Fibroblast of lung (primary cell): Measurements from ENCODE around the gene THRB. TPM values are rescaled to one million over a fixed set of nuclear protein-coding genes. Genes with fewer than 3 reads are reported as not detected.
A peak's percentile ranks its signal among the peaks of the same experiment; 100 is the strongest.

Experiments used
- DNase-seq, 2 donors: peaks; one replicate each; pipeline versions ENCODE4 v3.0.0 to v3.0.0-alpha.2; 2010; ENCODE audit warnings: low read depth in 2 of 2
- H2AFZ ChIP-seq: 2 replicates; pipeline ENCODE4 v1.5.1; 2012; ENCODE audit warnings: low read length, control low read depth, inconsistent platforms
- H3K27ac ChIP-seq: 2 replicates; pipeline ENCODE4 v1.5.1; 2011; ENCODE audit warnings: low read length, control low read depth; ENCODE audit not compliant: insufficient read depth
- H3K27me3 ChIP-seq: 2 replicates; pipeline ENCODE4 v1.5.1; 2011; ENCODE audit warnings: mild to moderate bottlenecking, low read length; ENCODE audit not compliant: control insufficient read depth, insufficient read depth
- H3K36me3 ChIP-seq: 2 replicates; pipeline ENCODE4 v1.5.1; 2011; ENCODE audit warnings: low read length; ENCODE audit not compliant: control insufficient read depth, insufficient read depth
- H3K4me1 ChIP-seq: 2 replicates; pipeline ENCODE4 v1.5.1; 2011; ENCODE audit warnings: low read length; ENCODE audit not compliant: control insufficient read depth, insufficient read depth; ENCODE audit errors: extremely low read depth
- H3K4me2 ChIP-seq: 2 replicates; pipeline ENCODE4 v1.5.1; 2011; ENCODE audit warnings: low read length, control low read depth; ENCODE audit not compliant: insufficient read depth; ENCODE audit errors: extremely low read depth
- H3K4me3 ChIP-seq, 4 experiments: fragments of 200-600 bp in 1 of 4; sonication (generic) in 1 of 4; replicated peaks in 1 of 4; 2 replicates each; pipeline ENCODE4 v1.5.1; 2011 to 2016; ENCODE audit warnings: low read length in 4 of 4, low read depth in 3 of 4, mild to moderate bottlenecking in 3 of 4, control low read depth in 2 of 4, inconsistent platforms in 1 of 4, mixed read lengths in 1 of 4; ENCODE audit not compliant: insufficient read depth in 1 of 4; ENCODE audit errors: control extremely low read depth in 1 of 4
- H3K79me2 ChIP-seq: 2 replicates; pipeline ENCODE4 v1.5.1; 2012; ENCODE audit warnings: mild to moderate bottlenecking, low read length, inconsistent platforms; ENCODE audit not compliant: control insufficient read depth, insufficient read depth
- H3K9ac ChIP-seq: 2 replicates; pipeline ENCODE4 v1.5.1; 2011; ENCODE audit warnings: mild to moderate bottlenecking, low read length, control low read depth; ENCODE audit not compliant: insufficient read depth
- H3K9me3 ChIP-seq: 2 replicates; pipeline ENCODE4 v1.5.1; 2012; ENCODE audit warnings: low read depth, low read length; ENCODE audit not compliant: control insufficient read depth, insufficient read depth
- H4K20me1 ChIP-seq: 2 replicates; pipeline ENCODE4 v1.5.1; 2011; ENCODE audit warnings: low read length; ENCODE audit not compliant: control insufficient read depth, insufficient read depth; ENCODE audit errors: extremely low read depth
- EZH2 ChIP-seq: IDR thresholded peaks from 2 replicates; pipeline ENCODE4 v1.5.1; 2012; ENCODE audit warnings: low read length, control low read depth, mild to moderate bottlenecking; ENCODE audit errors: missing control alignments
- polyA plus RNA-seq, 2 donors: library from polyadenylated mRNA; depleted of rRNA in 1 of 2; stranded (reverse) in 1 of 2; unstranded in 1 of 2; fragments of >200 nt; gene quantifications; 2 replicates each; pipeline ENCODE4 v1.2.1, GENCODE V29; 2011 to 2012; ENCODE audit warnings: missing spikeins in 1 of 2
- total RNA-seq: library from RNA; depleted of rRNA; stranded (reverse); fragments of >200 nt; gene quantifications from 2 replicates; pipeline ENCODE4 v1.2.1, GENCODE V29; 2014
- TF ChIP-seq, protein P1 (sequence below), 2 donors: IDR thresholded peaks in 1 of 2; conservative IDR thresholded peaks in 1 of 2; 1 replicate in 1 of 2; 2 replicates in 1 of 2; pipeline ENCODE4 v1.5.1; 2011 to 2012; ENCODE audit warnings: low read length in 2 of 2, control low read depth in 1 of 2, inconsistent platforms in 1 of 2, low read depth in 1 of 2, mild to moderate bottlenecking in 1 of 2

Gene THRB
- total and polyA plus RNA-seq, 2 donors (not counting 1 experiment from before 2014, with no cell fraction given), result 4.2 to 7.4 TPM

DNA sequence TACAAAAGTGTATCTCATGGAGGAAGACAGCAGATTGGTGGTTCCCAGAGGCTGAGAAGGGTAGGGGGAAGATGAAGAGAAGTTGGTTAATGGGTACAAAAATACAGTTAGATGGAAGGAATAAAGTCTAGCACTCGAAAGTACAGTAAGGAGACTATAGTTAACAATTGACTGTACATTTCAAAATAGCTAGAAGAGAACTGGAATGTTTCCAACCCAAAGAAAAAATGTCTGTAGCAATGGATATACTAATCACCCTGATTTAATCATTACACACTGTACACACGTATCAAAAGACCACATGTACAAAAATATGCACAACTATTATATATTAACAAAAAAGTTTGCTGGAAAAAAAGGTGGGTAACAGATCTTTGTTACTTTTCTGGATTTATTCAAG, 57.3 kb downstream of the THRB start:
- no peak overlapping the region for H3K4me2 ChIP-seq
- no peak for DNase-seq
- no peaks in the 10 kb centered on the region for H3K79me2 ChIP-seq
- H2AFZ ChIP-seq, result no peak overlapping the region
- no peaks in the 10 kb centered on the region for H3K27me3 ChIP-seq
- H3K4me1 ChIP-seq, result no peaks in the 10 kb centered on the region
- TF ChIP-seq EZH2, result no peak
- TF ChIP-seq, protein P1, sequence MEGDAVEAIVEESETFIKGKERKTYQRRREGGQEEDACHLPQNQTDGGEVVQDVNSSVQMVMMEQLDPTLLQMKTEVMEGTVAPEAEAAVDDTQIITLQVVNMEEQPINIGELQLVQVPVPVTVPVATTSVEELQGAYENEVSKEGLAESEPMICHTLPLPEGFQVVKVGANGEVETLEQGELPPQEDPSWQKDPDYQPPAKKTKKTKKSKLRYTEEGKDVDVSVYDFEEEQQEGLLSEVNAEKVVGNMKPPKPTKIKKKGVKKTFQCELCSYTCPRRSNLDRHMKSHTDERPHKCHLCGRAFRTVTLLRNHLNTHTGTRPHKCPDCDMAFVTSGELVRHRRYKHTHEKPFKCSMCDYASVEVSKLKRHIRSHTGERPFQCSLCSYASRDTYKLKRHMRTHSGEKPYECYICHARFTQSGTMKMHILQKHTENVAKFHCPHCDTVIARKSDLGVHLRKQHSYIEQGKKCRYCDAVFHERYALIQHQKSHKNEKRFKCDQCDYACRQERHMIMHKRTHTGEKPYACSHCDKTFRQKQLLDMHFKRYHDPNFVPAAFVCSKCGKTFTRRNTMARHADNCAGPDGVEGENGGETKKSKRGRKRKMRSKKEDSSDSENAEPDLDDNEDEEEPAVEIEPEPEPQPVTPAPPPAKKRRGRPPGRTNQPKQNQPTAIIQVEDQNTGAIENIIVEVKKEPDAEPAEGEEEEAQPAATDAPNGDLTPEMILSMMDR (conservative IDR thresholded peaks at IDR 0.05 in 1 of 2, IDR thresholded peaks at IDR 0.05 in 1 of 2; ENCODE audit: low read depth in 1 of 2, low read length in 2 of 2), result no peak
- H3K9me3 ChIP-seq, result no peaks in the 10 kb centered on the region
- H3K36me3 ChIP-seq, result no peaks in the 10 kb centered on the region
- no peaks in the 10 kb centered on the region for H4K20me1 ChIP-seq
- H3K9ac ChIP-seq, result no peak overlapping the region
- no peak overlapping the region for H3K27ac ChIP-seq
- H3K4me3 ChIP-seq, result no peak overlapping the region

DNA sequence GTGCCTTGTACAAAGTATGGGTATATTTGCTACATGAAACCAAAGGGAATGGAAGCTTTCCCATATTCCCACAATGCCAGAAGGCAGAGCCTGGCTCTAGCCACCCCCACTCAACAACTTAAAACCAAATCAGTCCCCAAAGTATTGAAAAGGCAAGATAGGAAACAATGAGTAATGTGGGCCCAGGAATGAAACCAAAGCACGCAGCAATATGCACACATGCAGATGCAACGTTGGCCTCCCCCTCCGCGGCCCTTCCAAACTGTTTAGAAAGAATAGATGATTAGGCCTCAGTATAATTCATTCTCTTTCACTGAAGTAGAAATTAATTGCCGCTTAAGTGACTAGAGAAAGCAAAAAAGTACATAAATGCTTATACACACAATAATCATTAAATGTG, 59.1 kb downstream of the THRB start:
- Histone ChIP-seq H2AFZ (no peak overlapping the region), H3K36me3 (no peaks in the 10 kb centered on the region), H3K9me3 (no peaks in the 10 kb centered on the region), H3K9ac (no peak overlapping the region), H3K27ac (no peak overlapping the region), H3K27me3 (no peaks in the 10 kb centered on the region), H3K4me2 (no peak overlapping the region), H3K79me2 (no peaks in the 10 kb centered on the region), H3K4me3 (no peak overlapping the region), H3K4me1 (no peaks in the 10 kb centered on the region), H4K20me1 (no peaks in the 10 kb centered on the region)
- no peak for TF ChIP-seq EZH2
- TF ChIP-seq, protein P1 (conservative IDR thresholded peaks at IDR 0.05 in 1 of 2, IDR thresholded peaks at IDR 0.05 in 1 of 2; ENCODE audit: low read depth in 1 of 2, low read length in 2 of 2), result no peak
- peak in 1 of 2 donors; percentile 1 for DNase-seq

DNA sequence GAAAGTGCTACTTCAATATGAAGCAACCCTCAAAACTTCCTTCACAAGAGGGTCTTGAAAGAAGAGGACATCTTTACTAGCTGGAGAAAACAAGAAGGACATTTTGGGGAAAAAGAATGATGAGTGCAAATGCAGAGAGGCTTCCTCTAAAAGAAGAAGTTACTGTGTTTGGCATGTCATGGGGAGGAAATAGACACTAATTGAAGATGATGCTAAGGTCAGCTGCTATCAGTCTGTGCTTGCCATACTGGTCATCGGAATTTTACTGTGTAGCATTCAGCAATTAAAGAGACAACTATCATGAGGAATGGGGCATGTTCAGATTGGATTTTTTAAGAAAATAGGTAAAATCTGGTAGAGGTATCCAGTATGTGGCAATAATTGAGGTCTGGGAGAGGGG, 60.0 kb downstream of the THRB start:
- Histone ChIP-seq H3K9me3 (no peaks in the 10 kb centered on the region), H2AFZ (no peak overlapping the region), H3K4me1 (no peaks in the 10 kb centered on the region), H3K4me2 (no peak overlapping the region), H3K27me3 (no peaks in the 10 kb centered on the region), H3K27ac (no peak overlapping the region), H3K79me2 (no peaks in the 10 kb centered on the region), H3K4me3 (no peak overlapping the region), H3K9ac (no peak overlapping the region), H3K36me3 (no peaks in the 10 kb centered on the region), H4K20me1 (no peaks in the 10 kb centered on the region)
- TF ChIP-seq, protein P1 (conservative IDR thresholded peaks at IDR 0.05 in 1 of 2, IDR thresholded peaks at IDR 0.05 in 1 of 2; ENCODE audit: low read depth in 1 of 2, low read length in 2 of 2), result no peak
- no peak for TF ChIP-seq EZH2
- no peak for DNase-seq
